GM21825 (cell line): ENCODE measurements around the gene SKOR1.

Experiments used
- ATAC-seq: cut with Tn5 transposase; IDR thresholded peaks from one replicate; pipeline ENCODE4 v1.9.1; 2021; ENCODE audit warnings: mild to moderate bottlenecking, moderate library complexity; ENCODE audit not compliant: unreplicated experiment

The SKOR1 gene

GRCh38 chr15:67792250-67792942, 32.9 kb upstream of the SKOR1 start:
- no peak for ATAC-seq

GRCh38 chr15:67794832-67795574, 30.3 kb upstream of the SKOR1 start:
- no peak for ATAC-seq

- no peak for ATAC-seq
Measured at GRCh38 chr15:67796196-67797127, 28.8 kb upstream of the SKOR1 start.

GRCh38 chr15:67799801-67800205, 25.5 kb upstream of the SKOR1 start:
- no peak for ATAC-seq

GRCh38 chr15:67801142-67801541, 24.2 kb upstream of the SKOR1 start:
- no peak for ATAC-seq

- ATAC-seq = no peak
Measured at GRCh38 chr15:67801926-67802914, 23.1 kb upstream of the SKOR1 start.

- no peak for ATAC-seq
Measured at GRCh38 chr15:67803299-67803698, 22.0 kb upstream of the SKOR1 start.

- ATAC-seq = no peak
Measured at GRCh38 chr15:67803996-67804843, 21.1 kb upstream of the SKOR1 start.

GRCh38 chr15:67805008-67805665, 20.2 kb upstream of the SKOR1 start:
- ATAC-seq = no peak

- no peak for ATAC-seq
Measured at GRCh38 chr15:67805666-67806516, 19.4 kb upstream of the SKOR1 start.

- ATAC-seq = no peak
Measured at GRCh38 chr15:67806536-67806935, 18.8 kb upstream of the SKOR1 start.

GRCh38 chr15:67807141-67807540, 18.2 kb upstream of the SKOR1 start:
- ATAC-seq = no peak

GRCh38 chr15:67807836-67808235, 17.5 kb upstream of the SKOR1 start:
- no peak for ATAC-seq

GRCh38 chr15:67808821-67809220, 16.5 kb upstream of the SKOR1 start:
- no peak for ATAC-seq

GRCh38 chr15:67809441-67809840, 15.9 kb upstream of the SKOR1 start:
- no peak for ATAC-seq

- ATAC-seq = no peak
Measured at GRCh38 chr15:67809866-67810265, 15.4 kb upstream of the SKOR1 start.

- no peak for ATAC-seq
Measured at GRCh38 chr15:67812241-67812644, 13.1 kb upstream of the SKOR1 start.

GRCh38 chr15:67813104-67813634, 12.1 kb upstream of the SKOR1 start:
- ATAC-seq = no peak
